RWPE1 (cell line): ENCODE results near the gene MAPK8.

Source experiments
- CTCF ChIA-PET: fragments of 350-600 bp; sonication (Branson Sonifier 250); formaldehyde crosslinking; extraction: SDS; loops from one replicate; lab custom pipeline; 2021; lab: Yijun Ruan, JAX
- POLR2A ChIA-PET: fragments of 400-600 bp; formaldehyde crosslinking; extraction: SDS; loops from one replicate; lab custom pipeline; 2020; ENCODE audit warnings: antibody characterized with exemption; ENCODE audit not compliant: low non-redundant PET; lab: Yijun Ruan, JAX
- DNase-seq: peaks from one replicate; pipeline ENCODE4 v3.0.0; 2012; ENCODE audit warnings: low spot score
- H3K27ac ChIP-seq: fragments of 450-650 bp; 2 replicates; pipeline ENCODE4 v1.5.1; 2017
- TF ChIP-seq, protein P1 (sequence below): fragments of 450-650 bp; conservative IDR thresholded peaks from 2 replicates; pipeline ENCODE4 v1.5.1; 2017; ENCODE audit warnings: low read depth, mild to moderate bottlenecking

MAPK8 gene

GRCh38 chr10:48455392-48456151, 149.1 kb downstream of the MAPK8 start:
- ChIA-PET CTCF (interaction anchor here (0.6 to 2.3 kb wide), 2 partner anchors 10 to 54 kb away, joined by 3 to 8 read pairs; no protein-coding TSS in a partner anchor), POLR2A (no interaction called here)
- TF ChIP-seq, protein P1, sequence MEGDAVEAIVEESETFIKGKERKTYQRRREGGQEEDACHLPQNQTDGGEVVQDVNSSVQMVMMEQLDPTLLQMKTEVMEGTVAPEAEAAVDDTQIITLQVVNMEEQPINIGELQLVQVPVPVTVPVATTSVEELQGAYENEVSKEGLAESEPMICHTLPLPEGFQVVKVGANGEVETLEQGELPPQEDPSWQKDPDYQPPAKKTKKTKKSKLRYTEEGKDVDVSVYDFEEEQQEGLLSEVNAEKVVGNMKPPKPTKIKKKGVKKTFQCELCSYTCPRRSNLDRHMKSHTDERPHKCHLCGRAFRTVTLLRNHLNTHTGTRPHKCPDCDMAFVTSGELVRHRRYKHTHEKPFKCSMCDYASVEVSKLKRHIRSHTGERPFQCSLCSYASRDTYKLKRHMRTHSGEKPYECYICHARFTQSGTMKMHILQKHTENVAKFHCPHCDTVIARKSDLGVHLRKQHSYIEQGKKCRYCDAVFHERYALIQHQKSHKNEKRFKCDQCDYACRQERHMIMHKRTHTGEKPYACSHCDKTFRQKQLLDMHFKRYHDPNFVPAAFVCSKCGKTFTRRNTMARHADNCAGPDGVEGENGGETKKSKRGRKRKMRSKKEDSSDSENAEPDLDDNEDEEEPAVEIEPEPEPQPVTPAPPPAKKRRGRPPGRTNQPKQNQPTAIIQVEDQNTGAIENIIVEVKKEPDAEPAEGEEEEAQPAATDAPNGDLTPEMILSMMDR = no peak
- DNase-seq = no peak
- no peak overlapping the region for H3K27ac ChIP-seq

DNA sequence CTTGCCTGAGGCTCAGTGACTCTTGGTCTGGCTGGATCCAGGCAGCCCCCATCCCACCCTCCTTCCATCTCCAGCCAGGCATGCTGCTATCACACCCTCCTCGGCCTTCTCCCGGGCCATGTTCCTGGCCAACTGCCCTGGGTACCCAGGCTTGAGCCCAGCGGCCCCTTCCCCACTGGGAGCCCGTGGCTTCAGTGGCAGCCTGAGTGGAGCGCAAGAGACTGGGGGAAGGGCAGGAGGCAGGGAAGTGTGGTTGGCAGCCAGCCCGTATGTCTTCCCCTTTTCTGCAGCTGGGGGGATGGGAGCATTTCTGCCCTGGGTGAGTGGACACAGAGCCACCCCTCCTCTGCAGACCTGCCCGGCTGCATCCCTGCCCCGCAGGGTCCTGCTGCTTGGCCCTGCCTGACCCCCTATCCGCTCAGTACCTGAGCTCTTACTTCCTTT, 149.9 kb downstream of the MAPK8 start:
- ChIA-PET POLR2A (no interaction called here), CTCF (interaction anchor here (0.6 to 2.3 kb wide), 2 partner anchors 11 to 53 kb away, joined by 3 to 8 read pairs; no protein-coding TSS in a partner anchor)
- TF ChIP-seq, protein P1 = no peak
- no peak overlapping the region for H3K27ac ChIP-seq
- DNase-seq = no peak

DNA sequence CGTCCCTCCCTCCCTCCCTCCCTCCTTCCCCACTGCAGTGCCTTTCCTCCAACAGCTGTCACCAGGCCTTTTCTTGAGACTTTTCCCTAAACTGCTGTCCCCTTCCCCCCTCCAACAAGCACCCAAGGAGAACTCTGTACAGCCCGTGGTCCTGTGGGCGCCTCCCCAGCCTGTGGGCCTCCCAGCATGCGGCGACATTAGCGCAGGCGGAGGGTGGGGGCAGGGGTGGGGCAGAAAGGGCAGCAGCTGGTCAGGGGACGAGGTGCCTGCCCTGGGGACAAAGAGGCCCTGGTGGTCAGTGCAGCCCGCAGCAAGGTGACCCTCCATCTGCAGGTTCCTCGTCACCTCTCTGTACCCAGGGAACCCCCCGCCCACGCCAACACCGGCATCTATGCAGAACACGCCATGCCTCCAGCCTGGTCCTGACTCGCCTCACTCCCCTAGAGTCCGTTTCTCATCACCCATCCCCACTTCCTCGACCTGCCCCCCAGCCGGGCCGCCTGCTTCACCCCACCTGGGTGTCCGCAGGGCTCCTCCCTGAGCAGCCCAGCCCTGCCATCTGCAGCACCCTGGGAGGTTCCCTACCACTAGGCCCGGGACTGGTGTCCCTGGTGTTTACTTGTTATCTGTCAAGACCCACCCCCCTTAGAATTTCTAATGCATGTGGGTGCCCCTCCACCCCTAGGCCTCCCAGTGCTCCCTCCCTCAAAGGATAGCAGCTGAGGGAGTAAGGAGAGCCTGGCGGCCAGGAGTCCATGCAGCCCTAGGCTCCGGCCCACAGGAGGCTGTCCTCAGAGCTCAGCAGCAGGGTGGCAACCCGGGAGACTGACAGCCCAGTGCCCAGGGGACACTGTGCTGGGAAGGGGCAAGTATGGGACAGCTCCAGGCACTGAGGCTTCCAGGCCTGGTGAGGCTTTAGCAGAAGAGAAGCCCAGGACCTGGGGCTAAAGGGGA, 150.6 kb downstream of the MAPK8 start:
- ChIA-PET POLR2A (no interaction called here), CTCF (interaction anchor here (2.3 kb wide), 1 partner anchor 12 kb away, joined by 8 read pairs; no protein-coding TSS in a partner anchor)
- H3K27ac ChIP-seq = no peak overlapping the region
- TF ChIP-seq, protein P1 = no peak
- DNase-seq = no peak

- CTCF ChIA-PET = no interaction called here
- no peak overlapping the region for H3K27ac ChIP-seq
- POLR2A ChIA-PET = no interaction called here
Observed at GRCh38 chr10:48457949-48458661, 151.6 kb downstream of the MAPK8 start.

DNA sequence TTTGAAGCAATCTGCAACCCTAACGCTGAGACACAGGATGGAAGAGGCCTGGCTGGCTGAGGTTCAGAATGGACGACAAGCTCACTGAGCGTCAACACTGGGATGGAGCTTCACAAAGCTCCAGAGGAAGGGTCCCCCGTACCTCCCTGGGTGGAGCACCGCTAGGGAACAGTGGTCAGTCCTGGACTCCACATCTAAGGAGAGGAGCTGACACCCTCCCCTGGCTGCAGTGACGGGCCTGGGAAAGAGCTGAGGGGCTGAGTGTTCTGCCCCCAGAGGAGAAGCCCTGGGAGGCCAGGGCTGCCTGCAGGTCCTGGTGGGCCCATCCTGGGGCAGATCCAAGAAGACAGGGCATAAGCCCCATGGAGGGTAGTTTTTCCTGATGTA, 152.2 kb downstream of the MAPK8 start:
- no peak for DNase-seq
- CTCF ChIA-PET = no interaction called here
- no peak overlapping the region for H3K27ac ChIP-seq
- TF ChIP-seq, protein P1 = no peak
- POLR2A ChIA-PET = no interaction called here

More at GRCh38 chr10:48457949-48458661, 151.6 kb downstream of the MAPK8 start:
- TF ChIP-seq, protein P1 = no peak
- DNase-seq = no peak
